HEK293 (cell line): ENCODE results near the gene CNIH3.

Experiments
- CTCF ChIA-PET: fragments of 350-600 bp; formaldehyde crosslinking; extraction: SDS; loops from one replicate; lab custom pipeline; 2021; ENCODE audit warnings: antibody characterized with exemption; lab: Yijun Ruan, JAX
- POLR2A ChIA-PET: fragments of 300-600 bp; formaldehyde crosslinking; extraction: SDS; loops from one replicate; lab custom pipeline; 2020; ENCODE audit warnings: antibody characterized with exemption, inconsistent platforms; lab: Yijun Ruan, JAX
- H3K27ac ChIP-seq: fragments of 200-500 bp; sonication (Bioruptor generic); 2 replicates; pipeline ENCODE4 v1.5.1; 2014; ENCODE audit warnings: low read depth, low read length, control low read depth, inconsistent platforms; ENCODE audit errors: extremely low read depth
- H3K36me3 ChIP-seq, 2 experiments: fragments of 200-500 bp in 1 of 2; sonication (Bioruptor generic) in 1 of 2; 1 replicate in 1 of 2; 2 replicates in 1 of 2; pipeline ENCODE4 v1.5.1; 2014 to 2017; ENCODE audit warnings: inconsistent platforms in 2 of 2, low read length in 2 of 2; ENCODE audit not compliant: control insufficient read depth in 2 of 2, insufficient read depth in 1 of 2
- H3K4me1 ChIP-seq: fragments of 200-500 bp; sonication (Bioruptor generic); 2 replicates; pipeline ENCODE4 v1.5.1; 2014; ENCODE audit warnings: mild to moderate bottlenecking, low read length, inconsistent platforms; ENCODE audit not compliant: control insufficient read depth, insufficient read depth
- H3K4me3 ChIP-seq: 2 replicates; pipeline ENCODE4 v1.5.1; 2011; ENCODE audit warnings: low read depth, mild to moderate bottlenecking, control low read depth, low read length, moderate library complexity
- H3K9me3 ChIP-seq: fragments of 200-500 bp; sonication (Bioruptor generic); 2 replicates; pipeline ENCODE4 v1.5.1; 2014; ENCODE audit warnings: low read depth, low read length, inconsistent platforms; ENCODE audit not compliant: control insufficient read depth, insufficient read depth
- AEBP2 ChIP-seq: fragments of 450-650 bp; formaldehyde crosslinking; IDR thresholded peaks from 2 replicates; pipeline ENCODE4 v1.5.1; 2016; ENCODE audit warnings: missing biosample characterization, missing genetic modification characterization, borderline replicate concordance
- ATF2 ChIP-seq: fragments of 450-650 bp; formaldehyde crosslinking; IDR thresholded peaks from 2 replicates; pipeline ENCODE4 v1.5.1; 2016; ENCODE audit warnings: missing biosample characterization, missing genetic modification characterization, low read depth
- BCL11A ChIP-seq: fragments of 450-650 bp; formaldehyde crosslinking; IDR thresholded peaks from 2 replicates; pipeline ENCODE4 v1.5.1; 2016; ENCODE audit warnings: low read depth, missing biosample characterization, missing genetic modification characterization
- KLF16 ChIP-seq: fragments of 450-650 bp; formaldehyde crosslinking; IDR thresholded peaks from 2 replicates; pipeline ENCODE4 v1.5.1; 2017; ENCODE audit warnings: missing biosample characterization, missing genetic modification characterization
- KLF17 ChIP-seq: fragments of 450-650 bp; formaldehyde crosslinking; IDR thresholded peaks from 2 replicates; pipeline ENCODE4 v1.5.1; 2016; ENCODE audit warnings: missing biosample characterization, missing genetic modification characterization
- OSR2 ChIP-seq: fragments of 450-650 bp; formaldehyde crosslinking; IDR thresholded peaks from 2 replicates; pipeline ENCODE4 v1.5.1; 2016; ENCODE audit warnings: missing biosample characterization, missing genetic modification characterization
- OVOL3 ChIP-seq: fragments of 450-650 bp; formaldehyde crosslinking; IDR thresholded peaks from 2 replicates; pipeline ENCODE4 v1.5.1; 2016; ENCODE audit warnings: missing biosample characterization, missing genetic modification characterization
- REPIN1 ChIP-seq: fragments of 450-650 bp; formaldehyde crosslinking; IDR thresholded peaks from 2 replicates; pipeline ENCODE4 v1.5.1; 2017; ENCODE audit warnings: missing biosample characterization, missing genetic modification characterization, low read depth
- ZBTB17 ChIP-seq: fragments of 450-650 bp; formaldehyde crosslinking; IDR thresholded peaks from 2 replicates; pipeline ENCODE4 v1.5.1; 2016; ENCODE audit warnings: missing biosample characterization, missing genetic modification characterization
- ZBTB44 ChIP-seq: fragments of 450-650 bp; IDR thresholded peaks from 2 replicates; pipeline ENCODE4 v1.5.1; 2018; ENCODE audit warnings: missing biosample characterization, mild to moderate bottlenecking, missing genetic modification characterization
- ZBTB48 ChIP-seq: fragments of 450-650 bp; formaldehyde crosslinking; IDR thresholded peaks from 2 replicates; pipeline ENCODE4 v1.5.1; 2016; ENCODE audit warnings: missing biosample characterization, missing genetic modification characterization
- ZIC2 ChIP-seq: fragments of 450-650 bp; formaldehyde crosslinking; IDR thresholded peaks from 2 replicates; pipeline ENCODE4 v1.5.1; 2016; ENCODE audit warnings: missing biosample characterization, missing genetic modification characterization
- ZNF174 ChIP-seq: fragments of 450-650 bp; formaldehyde crosslinking; IDR thresholded peaks from 2 replicates; pipeline ENCODE4 v1.5.0; 2017; ENCODE audit warnings: missing biosample characterization, mild to moderate bottlenecking, missing genetic modification characterization
- ZNF629 ChIP-seq: fragments of 450-650 bp; formaldehyde crosslinking; IDR thresholded peaks from 2 replicates; pipeline ENCODE4 v1.5.1; 2017; ENCODE audit warnings: missing biosample characterization, missing genetic modification characterization
- ZNF776 ChIP-seq: fragments of 450-650 bp; formaldehyde crosslinking; IDR thresholded peaks from 2 replicates; pipeline ENCODE4 v1.5.0; 2017; ENCODE audit warnings: missing biosample characterization, missing genetic modification characterization, borderline replicate concordance
- ZSCAN23 ChIP-seq: fragments of 450-650 bp; formaldehyde crosslinking; IDR thresholded peaks from 2 replicates; pipeline ENCODE4 v1.5.1; 2016; ENCODE audit warnings: missing biosample characterization, missing genetic modification characterization
- ZSCAN30 ChIP-seq: fragments of 450-650 bp; IDR thresholded peaks from 2 replicates; pipeline ENCODE4 v1.5.1; 2018; ENCODE audit warnings: missing biosample characterization, mild to moderate bottlenecking, missing genetic modification characterization, moderate library complexity
- ZSCAN5A ChIP-seq: fragments of 450-650 bp; formaldehyde crosslinking; IDR thresholded peaks from 2 replicates; pipeline ENCODE4 v1.5.1; 2016; ENCODE audit warnings: missing biosample characterization, missing genetic modification characterization

Gene CNIH3

GRCh38 chr1:224621813-224622682 lies 5.9 kb downstream of the CNIH3 start (continued):
- peak; percentile 100 for TF ChIP-seq ATF2 (tag by site-specific recombination)

- ChIA-PET CTCF (interaction anchor here (0.7 to 13.8 kb wide), 9 partner anchors 13 to 272 kb away, joined by 3 to 100 read pairs (median 4); no protein-coding TSS in a partner anchor), POLR2A (interaction anchor here (0.7 to 0.8 kb wide), 2 partner anchors 80 to 1440 kb away, joined by 3 read pairs; partner anchors contain the start of gene H3-3A)
- Histone ChIP-seq H3K36me3 (no peaks in the 10 kb centered on the region), H3K4me1 (peaks cover 34% of the 10 kb centered on the region), H3K27ac (peak overlapping the region; percentile 35; the same call in 1 of the 2 replicates), H3K9me3 (no peaks in the 10 kb centered on the region), H3K4me3 (no peak overlapping the region)
- peak; percentile 26; the same call in 1 of the 2 replicates for TF ChIP-seq ZBTB48 (tag by site-specific recombination)
- TF ChIP-seq OSR2 (tag by site-specific recombination): peak; percentile 37; the same call in 1 of the 2 replicates
- TF ChIP-seq KLF17 (tag by site-specific recombination): no peak
Measured at GRCh38 chr1:224622831-224623230, 6.7 kb downstream of the CNIH3 start.

GRCh38 chr1:224623310-224623714 lies 7.2 kb downstream of the CNIH3 start:
- no peaks in the 10 kb centered on the region for H3K36me3 ChIP-seq
- ChIA-PET CTCF (interaction anchor here (0.7 to 13.8 kb wide), 8 partner anchors 10 to 229 kb away, joined by 3 to 100 read pairs (median 5); no protein-coding TSS in a partner anchor), POLR2A (interaction anchor here (0.7 to 1.3 kb wide), 3 partner anchors 9 to 1439 kb away, joined by 3 to 5 read pairs (median 3); partner anchors contain the start of gene H3-3A)
- no peak overlapping the region for H3K4me3 ChIP-seq
- no peaks in the 10 kb centered on the region for H3K9me3 ChIP-seq
- no peak for TF ChIP-seq ZSCAN5A (tag by site-specific recombination)
- TF ChIP-seq ZIC2 (tag by site-specific recombination): peak; percentile 83
- peak overlapping the region; percentile 35 for H3K27ac ChIP-seq
- peaks cover 31% of the 10 kb centered on the region for H3K4me1 ChIP-seq

GRCh38 chr1:224623743-224624333 lies 7.7 kb downstream of the CNIH3 start:
- no peaks in the 10 kb centered on the region for H3K36me3 ChIP-seq
- no peaks in the 10 kb centered on the region for H3K9me3 ChIP-seq
- ChIA-PET POLR2A (interaction anchor here (0.8 to 1.3 kb wide), 2 partner anchors 8 to 227 kb away, joined by 4 to 5 read pairs; no protein-coding TSS in a partner anchor), CTCF (interaction anchor here (1.0 to 13.8 kb wide), 8 partner anchors 11 to 299 kb away, joined by 3 to 100 read pairs (median 7); no protein-coding TSS in a partner anchor)
- no peak overlapping the region for H3K4me3 ChIP-seq
- peaks cover 30% of the 10 kb centered on the region for H3K4me1 ChIP-seq
- H3K27ac ChIP-seq: peak overlapping the region; percentile 35
- TF ChIP-seq REPIN1 (tag by site-specific recombination) (no peak), ZNF174 (tag by site-specific recombination) (no peak), OVOL3 (tag by site-specific recombination) (peak; percentile 75), ZBTB44 (peak; percentile 79), KLF16 (tag by site-specific recombination) (peak; percentile 64; the same call in 1 of the 2 replicates), BCL11A (tag by site-specific recombination) (peak; percentile 91), ZNF776 (tag by site-specific recombination) (no peak), ZSCAN30 (no peak; the same call in 1 of the 2 replicates), ZBTB17 (peak; percentile 91), ZNF629 (tag by site-specific recombination) (peak; percentile 99), ZSCAN23 (tag by site-specific recombination) (peak; percentile 79; the same call in 1 of the 2 replicates), AEBP2 (tag by site-specific recombination) (no peak), ZBTB48 (tag by site-specific recombination) (peak; percentile 91)
